ENCODE results near the gene SLIT3.

DNA sequence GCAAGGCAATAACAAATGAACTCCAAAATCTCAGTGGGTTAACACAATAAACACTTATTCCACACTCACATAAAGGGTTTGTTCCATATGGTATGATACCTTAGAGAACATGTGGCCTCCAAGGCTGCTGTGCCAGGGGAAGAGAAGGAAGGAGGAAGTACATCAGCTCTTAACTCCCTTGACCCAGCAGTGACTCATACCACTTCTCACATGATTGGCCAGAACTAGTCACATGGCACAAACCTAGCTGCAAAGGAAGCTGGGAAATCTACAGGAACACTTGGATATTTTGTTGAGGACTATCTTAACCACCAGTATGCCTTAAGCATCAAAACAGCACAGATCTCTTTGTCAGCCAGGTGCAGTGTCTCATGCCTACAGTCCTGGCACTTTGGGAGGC, 99.3 kb downstream of the SLIT3 start:
- TF ChIP-seq POLR2A (IDR thresholded peaks at IDR 0.05): no peak
- TF ChIP-seq, protein P1, sequence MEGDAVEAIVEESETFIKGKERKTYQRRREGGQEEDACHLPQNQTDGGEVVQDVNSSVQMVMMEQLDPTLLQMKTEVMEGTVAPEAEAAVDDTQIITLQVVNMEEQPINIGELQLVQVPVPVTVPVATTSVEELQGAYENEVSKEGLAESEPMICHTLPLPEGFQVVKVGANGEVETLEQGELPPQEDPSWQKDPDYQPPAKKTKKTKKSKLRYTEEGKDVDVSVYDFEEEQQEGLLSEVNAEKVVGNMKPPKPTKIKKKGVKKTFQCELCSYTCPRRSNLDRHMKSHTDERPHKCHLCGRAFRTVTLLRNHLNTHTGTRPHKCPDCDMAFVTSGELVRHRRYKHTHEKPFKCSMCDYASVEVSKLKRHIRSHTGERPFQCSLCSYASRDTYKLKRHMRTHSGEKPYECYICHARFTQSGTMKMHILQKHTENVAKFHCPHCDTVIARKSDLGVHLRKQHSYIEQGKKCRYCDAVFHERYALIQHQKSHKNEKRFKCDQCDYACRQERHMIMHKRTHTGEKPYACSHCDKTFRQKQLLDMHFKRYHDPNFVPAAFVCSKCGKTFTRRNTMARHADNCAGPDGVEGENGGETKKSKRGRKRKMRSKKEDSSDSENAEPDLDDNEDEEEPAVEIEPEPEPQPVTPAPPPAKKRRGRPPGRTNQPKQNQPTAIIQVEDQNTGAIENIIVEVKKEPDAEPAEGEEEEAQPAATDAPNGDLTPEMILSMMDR (IDR thresholded peaks at IDR 0.05): no peak
- TF ChIP-seq POLR2AphosphoS5 (IDR thresholded peaks at IDR 0.05; ENCODE audit: insufficient read depth in 1 of 2, low read depth in 1 of 2): no peak
